GM08714 (cell line): ENCODE measurements around the gene THSD1.
A peak's percentile ranks its signal among the peaks of the same experiment; 100 is the strongest.

Experiments used
- H3K4me3 ChIP-seq: fragments of 200-500 bp; sonication (Bioruptor generic); 2 replicates; pipeline ENCODE4 v1.5.1; 2014; ENCODE audit warnings: mild to moderate bottlenecking, low read length, inconsistent platforms
- ZNF274 ChIP-seq: IDR thresholded peaks from 2 replicates; pipeline ENCODE4 v1.6.1; 2012; ENCODE audit warnings: mild to moderate bottlenecking, low read depth, low read length

THSD1 gene, protein sequence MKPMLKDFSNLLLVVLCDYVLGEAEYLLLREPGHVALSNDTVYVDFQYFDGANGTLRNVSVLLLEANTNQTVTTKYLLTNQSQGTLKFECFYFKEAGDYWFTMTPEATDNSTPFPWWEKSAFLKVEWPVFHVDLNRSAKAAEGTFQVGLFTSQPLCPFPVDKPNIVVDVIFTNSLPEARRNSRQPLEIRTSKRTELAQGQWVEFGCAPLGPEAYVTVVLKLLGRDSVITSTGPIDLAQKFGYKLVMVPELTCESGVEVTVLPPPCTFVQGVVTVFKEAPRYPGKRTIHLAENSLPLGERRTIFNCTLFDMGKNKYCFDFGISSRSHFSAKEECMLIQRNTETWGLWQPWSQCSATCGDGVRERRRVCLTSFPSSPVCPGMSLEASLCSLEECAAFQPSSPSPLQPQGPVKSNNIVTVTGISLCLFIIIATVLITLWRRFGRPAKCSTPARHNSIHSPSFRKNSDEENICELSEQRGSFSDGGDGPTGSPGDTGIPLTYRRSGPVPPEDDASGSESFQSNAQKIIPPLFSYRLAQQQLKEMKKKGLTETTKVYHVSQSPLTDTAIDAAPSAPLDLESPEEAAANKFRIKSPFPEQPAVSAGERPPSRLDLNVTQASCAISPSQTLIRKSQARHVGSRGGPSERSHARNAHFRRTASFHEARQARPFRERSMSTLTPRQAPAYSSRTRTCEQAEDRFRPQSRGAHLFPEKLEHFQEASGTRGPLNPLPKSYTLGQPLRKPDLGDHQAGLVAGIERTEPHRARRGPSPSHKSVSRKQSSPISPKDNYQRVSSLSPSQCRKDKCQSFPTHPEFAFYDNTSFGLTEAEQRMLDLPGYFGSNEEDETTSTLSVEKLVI

DNA sequence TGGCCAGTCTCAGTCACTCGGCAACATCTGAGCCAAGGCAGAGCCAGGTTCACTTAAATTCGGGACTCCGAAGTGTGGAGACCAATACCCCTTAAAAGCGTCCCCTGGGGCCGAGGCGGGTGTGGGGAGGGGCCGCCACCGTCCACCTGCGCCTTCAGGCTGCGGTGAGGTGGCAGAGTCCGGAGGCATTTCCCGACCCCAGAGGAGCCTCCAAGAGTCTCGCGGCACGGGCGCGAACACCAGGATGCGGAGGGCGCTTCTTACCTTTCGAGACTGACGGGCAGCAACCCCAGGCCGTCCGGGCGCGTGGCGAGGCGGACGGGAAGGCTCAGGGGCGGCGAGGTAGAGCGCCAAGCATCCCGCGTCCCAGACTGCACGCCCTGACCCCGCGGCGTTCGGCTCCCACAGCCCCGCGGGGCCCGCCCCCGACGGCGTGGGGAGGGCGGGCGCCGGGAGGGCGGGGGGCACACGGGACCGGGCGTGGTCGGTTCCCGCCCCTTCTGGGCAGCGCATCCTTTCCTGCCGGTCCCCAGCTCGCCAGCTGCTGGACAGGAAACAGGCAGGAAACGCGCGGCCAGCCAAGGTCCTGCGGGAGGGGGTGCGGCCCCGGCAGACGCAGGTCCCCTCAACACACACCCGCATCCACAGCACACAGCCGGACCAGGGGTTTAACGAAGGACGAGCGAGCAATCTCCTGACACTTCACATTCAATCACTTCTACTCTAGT is at the start of gene THSD1:
TSS of gene THSD1 (minus strand) at position 406 of the 728 bp plus-strand sequence. CDS start 3,572 bp downstream, outside the sequence.
- peak within 1 kb of the TSS; percentile 47 for H3K4me3 ChIP-seq
- TF ChIP-seq ZNF274, result no peak

- peak overlapping the region; percentile 97 for H3K4me3 ChIP-seq
- TF ChIP-seq ZNF274, result no peak
These were observed 49.7 kb upstream of the THSD1 start for GRCh38 chr13:52455677-52456041.

- TF ChIP-seq ZNF274, result no peak
- peak within 1 kb of the TSS; percentile 97 for H3K4me3 ChIP-seq
These were observed 49.1 kb upstream of the THSD1 start, which contains the start of gene CKAP2 for GRCh38 chr13:52454820-52455676. CKAP2 (plus strand) TSS chr13:52455478; CDS start chr13:52455557, 79 bp downstream.

DNA sequence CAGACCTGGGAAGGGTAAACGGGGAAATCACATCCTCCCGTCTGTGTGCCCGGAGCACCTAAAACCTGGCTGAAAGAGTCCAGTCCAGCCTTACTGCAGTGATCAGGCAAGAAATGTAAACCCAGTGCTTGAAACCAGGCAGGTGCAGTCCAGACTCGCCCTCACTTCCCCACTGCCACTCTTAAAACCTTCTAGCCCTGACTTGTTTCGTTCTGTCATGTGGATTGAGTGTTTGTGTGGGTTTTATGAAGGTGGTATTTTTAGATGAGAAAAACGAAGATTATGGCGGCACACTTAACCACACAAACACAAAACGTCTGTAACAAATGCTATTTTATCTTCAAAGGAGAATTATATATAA is 48.5 kb upstream of the THSD1 start:
- peak overlapping the region; percentile 97 for H3K4me3 ChIP-seq
- no peak for TF ChIP-seq ZNF274

- TF ChIP-seq ZNF274, result no peak
- no peak overlapping the region for H3K4me3 ChIP-seq
These were observed 46.5 kb upstream of the THSD1 start for GRCh38 chr13:52452470-52452869.

DNA sequence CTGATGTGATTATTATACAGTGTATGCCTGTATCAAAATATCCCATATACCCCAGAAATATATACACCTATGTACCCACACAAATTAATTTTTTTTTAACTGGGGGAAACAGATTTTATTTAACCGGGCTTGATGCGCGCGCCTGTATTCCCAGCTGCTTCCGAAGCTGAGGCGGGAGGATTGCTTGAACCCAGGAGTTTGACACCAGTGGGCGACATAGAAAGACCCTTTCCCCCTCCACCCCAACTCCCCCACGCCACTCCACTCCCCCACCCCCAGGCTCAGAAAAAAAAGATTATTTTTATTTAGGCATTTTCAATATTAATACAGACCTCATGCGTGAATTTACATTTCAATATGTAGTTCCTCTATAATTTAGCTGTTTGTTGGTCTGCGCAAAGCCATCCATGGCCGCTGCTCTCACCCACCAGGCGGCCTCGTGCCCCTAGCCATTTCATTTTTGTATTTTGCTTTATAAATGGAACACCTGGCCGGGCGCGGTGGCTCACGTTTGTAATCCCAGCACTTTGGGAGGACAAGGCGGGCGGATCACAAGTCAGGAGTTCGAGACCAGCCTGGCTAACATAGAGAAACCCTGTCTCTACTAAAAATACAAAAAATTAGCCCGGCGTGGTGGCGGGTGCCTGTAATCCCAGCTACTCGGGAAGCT is 45.3 kb upstream of the THSD1 start:
- TF ChIP-seq ZNF274, result no peak
- H3K4me3 ChIP-seq, result no peak overlapping the region

- TF ChIP-seq ZNF274, result no peak
- no peak overlapping the region for H3K4me3 ChIP-seq
These were observed 44.8 kb upstream of the THSD1 start for GRCh38 chr13:52450793-52451116.

- peak within 1 kb of the TSS; percentile 78 for H3K4me3 ChIP-seq
- no peak for TF ChIP-seq ZNF274
These were observed 44.2 kb upstream of the THSD1 start, which contains the start of gene VPS36 for GRCh38 chr13:52450012-52450792. VPS36 (minus strand) TSS chr13:52450634; CDS start chr13:52450594, 40 bp downstream.

DNA sequence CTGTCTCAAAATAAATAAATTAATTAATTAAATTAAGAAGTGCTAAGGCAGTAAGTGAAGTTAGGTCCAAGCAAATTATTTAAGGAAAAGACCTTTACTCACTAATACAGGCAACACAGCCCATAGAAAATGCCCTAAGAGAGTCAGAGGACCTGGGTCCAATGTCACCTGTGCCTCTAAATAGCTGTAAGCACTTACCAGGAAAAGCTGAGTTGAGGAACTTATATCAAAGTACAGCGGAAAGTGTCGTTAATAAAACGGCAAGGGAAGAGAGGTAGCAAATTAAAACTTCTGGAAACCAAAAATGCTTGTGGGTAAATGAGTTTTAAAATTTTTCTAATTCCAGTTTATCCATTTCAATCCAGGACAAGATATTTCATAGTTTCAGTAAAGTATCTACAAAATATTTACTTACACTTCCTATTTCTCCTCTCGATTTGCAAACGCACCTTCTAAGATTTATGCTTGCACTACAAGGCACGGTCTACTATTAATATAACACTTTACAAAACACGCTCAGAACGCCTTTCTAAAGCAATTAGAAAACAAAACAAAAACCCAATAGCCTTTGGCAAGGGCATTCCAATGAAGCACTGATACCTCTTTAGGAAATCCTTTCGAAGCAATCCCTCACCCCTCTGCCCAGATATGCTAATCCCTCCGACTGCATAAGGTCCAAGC is 43.5 kb upstream of the THSD1 start:
- peak overlapping the region; percentile 78 for H3K4me3 ChIP-seq

GRCh38 chr13:52447815-52448552 is 42.0 kb upstream of the THSD1 start:
- no peak overlapping the region for H3K4me3 ChIP-seq
- TF ChIP-seq ZNF274, result no peak

More for the DNA sequence above, 43.5 kb upstream of the THSD1 start:
- TF ChIP-seq ZNF274, result no peak

DNA sequence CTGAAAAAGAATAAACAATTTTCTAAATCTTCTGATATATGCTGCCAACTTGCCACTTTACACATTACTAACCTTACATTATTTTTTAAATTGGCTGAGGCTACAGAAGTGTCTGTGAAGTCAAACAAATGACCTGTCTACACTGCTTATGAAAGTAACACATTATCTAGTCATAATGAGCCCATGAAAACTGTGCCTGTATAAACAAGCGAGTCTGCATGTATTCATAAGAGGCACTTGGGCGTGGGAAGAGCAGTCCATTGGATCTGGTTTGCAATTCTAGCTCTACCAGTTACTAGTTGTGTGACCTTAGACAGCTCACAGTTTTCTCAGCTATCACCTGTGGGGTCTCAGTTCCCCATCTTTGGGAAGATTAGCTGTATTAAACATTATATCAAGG is 41.4 kb upstream of the THSD1 start:
- no peak for TF ChIP-seq ZNF274
- H3K4me3 ChIP-seq, result no peak overlapping the region

- no peak for TF ChIP-seq ZNF274
- H3K4me3 ChIP-seq, result no peak overlapping the region
These were observed 40.3 kb upstream of the THSD1 start for GRCh38 chr13:52446265-52446664.
